IgD-negative memory B cell (primary cell): ENCODE data around the gene HOXA11. TPM values are rescaled to one million over a fixed set of nuclear protein-coding genes. Genes with fewer than 3 reads are reported as not detected.

Source experiments
- H3K27ac Mint-ChIP-seq, 3 donors: one replicate each; pipeline ENCODE4 v1.8.0; 2020 to 2022; ENCODE audit warnings: mild to moderate bottlenecking in 3 of 3, mixed read lengths in 3 of 3, moderate library complexity in 1 of 3
- H3K27me3 Mint-ChIP-seq: one replicate; pipeline ENCODE4 v1.8.0; 2021; ENCODE audit warnings: mixed read lengths
- H3K36me3 Mint-ChIP-seq: one replicate; pipeline ENCODE4 v1.8.0; 2020; ENCODE audit warnings: mild to moderate bottlenecking, mixed read lengths
- H3K4me1 Mint-ChIP-seq, 3 donors: one replicate each; pipeline ENCODE4 v1.8.0; 2020 to 2022; ENCODE audit warnings: mixed read lengths in 3 of 3, mild to moderate bottlenecking in 1 of 3
- H3K4me3 Mint-ChIP-seq, 4 donors: one replicate each; pipeline ENCODE4 v1.8.0; 2020 to 2022; ENCODE audit warnings: mild to moderate bottlenecking in 4 of 4, mixed read lengths in 4 of 4, moderate library complexity in 3 of 4
- H3K9me3 Mint-ChIP-seq, 3 donors: one replicate each; pipeline ENCODE4 v1.8.0; 2020 to 2021; ENCODE audit warnings: mixed read lengths in 3 of 3, mild to moderate bottlenecking in 1 of 3
- polyA plus RNA-seq: library from polyadenylated mRNA; unstranded; fragments of 300-500 nt; fragmentation: Illumina TruSeq; gene quantifications from one replicate; pipeline ENCODE4 v1.2.3, GENCODE V29; 2021

The HOXA11 gene
- polyA plus RNA-seq, 1 donor from 2014 or later = not detected

DNA sequence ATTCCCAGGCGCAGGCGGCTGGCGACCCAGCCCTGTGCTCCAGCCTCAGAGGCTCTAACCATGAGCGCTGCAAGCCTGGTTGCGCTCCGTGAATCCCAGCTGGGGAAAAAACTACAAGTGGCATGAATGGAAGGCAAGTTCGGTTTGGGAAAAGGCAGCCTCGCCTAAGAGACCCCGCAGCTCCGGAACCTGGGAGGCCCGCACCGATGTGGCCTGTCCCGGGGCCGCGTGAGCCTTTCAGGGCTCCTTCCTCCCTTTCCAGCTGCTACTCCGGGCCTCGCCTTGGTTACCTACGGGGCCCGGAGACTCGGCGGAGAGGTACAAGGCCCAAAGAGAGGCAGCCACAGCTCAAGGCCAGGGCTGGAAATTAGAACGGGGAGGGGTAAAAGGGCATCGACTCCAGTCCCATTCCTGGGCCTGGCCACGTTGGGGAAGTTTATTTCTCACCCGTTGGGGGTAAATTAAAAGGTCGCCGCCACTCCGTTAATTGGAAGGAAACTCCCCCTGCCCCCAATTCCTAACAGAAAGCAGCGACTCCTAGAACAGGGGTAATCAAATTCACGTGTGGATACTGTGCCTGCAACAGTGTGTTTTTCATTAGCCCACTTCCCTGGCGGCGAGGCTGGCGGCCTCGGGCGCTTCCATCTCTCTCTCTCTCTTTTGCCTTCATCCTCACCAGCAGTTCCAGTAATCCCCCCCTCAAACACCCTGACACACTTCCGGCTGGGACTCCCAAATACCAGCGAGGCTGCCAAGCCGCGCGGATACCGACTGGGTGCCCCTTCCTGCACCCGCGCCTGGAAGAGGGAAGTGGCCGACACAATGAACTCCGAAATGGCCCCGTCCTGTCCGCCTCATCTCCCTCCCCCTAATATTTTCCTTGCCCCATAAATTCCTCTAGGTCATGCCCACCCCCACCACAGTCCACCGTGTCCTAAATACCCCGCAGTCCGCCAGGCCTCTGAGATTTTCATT, 18.2 kb downstream of the HOXA11 start:
- peak overlapping the region in 2 of 4 donors; percentile 79 to 86 for H3K4me3 Mint-ChIP-seq
- peaks cover 2 to 13% (median 5%) of the 10 kb centered on the region in 3 donors for H3K4me1 Mint-ChIP-seq
- peaks cover 47% of the 10 kb centered on the region for H3K27me3 Mint-ChIP-seq
- peak overlapping the region; percentile 85 to 98 (median 93) for H3K27ac Mint-ChIP-seq
- peaks cover 3% of the 10 kb centered on the region for H3K36me3 Mint-ChIP-seq
- H3K9me3 Mint-ChIP-seq = peaks cover 0 to 10% (median 0%) of the 10 kb centered on the region in 3 donors

DNA sequence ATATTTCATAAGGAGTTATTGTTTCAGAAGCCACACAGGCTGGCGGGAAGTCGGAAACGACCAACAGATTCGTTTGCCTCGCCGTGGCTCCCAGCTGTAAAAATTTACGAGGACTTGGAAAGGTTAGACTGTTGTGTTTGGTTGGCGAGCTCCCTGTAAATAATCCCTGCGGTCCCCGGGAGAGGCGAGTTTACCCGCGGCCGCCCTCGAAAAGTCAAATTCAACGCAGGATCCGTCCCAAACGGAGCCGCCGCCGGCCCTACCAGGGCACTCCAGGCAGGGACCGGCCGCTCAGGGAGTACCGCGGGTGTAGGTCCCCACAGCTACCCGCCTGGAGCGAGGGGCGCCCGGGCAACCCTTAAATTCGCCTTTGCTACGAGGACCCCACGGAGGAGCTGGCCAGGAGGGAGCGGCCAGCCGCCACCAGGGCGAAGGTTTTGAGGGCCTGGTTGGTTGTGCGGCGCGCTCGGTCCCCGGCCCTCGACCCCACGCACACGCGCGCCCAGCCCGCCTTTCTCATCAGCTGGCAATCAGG, 19.0 kb downstream of the HOXA11 start:
- H3K9me3 Mint-ChIP-seq = peaks cover 0 to 10% (median 0%) of the 10 kb centered on the region in 3 donors
- peak overlapping the region; percentile 85 to 98 (median 98) for H3K27ac Mint-ChIP-seq
- H3K4me1 Mint-ChIP-seq = peaks cover 1 to 11% (median 3%) of the 10 kb centered on the region in 3 donors
- H3K36me3 Mint-ChIP-seq = peaks cover 1% of the 10 kb centered on the region
- H3K27me3 Mint-ChIP-seq = peaks cover 44% of the 10 kb centered on the region
- H3K4me3 Mint-ChIP-seq = peak overlapping the region in 3 of 4 donors; percentile 66 to 82 (median 70)

DNA sequence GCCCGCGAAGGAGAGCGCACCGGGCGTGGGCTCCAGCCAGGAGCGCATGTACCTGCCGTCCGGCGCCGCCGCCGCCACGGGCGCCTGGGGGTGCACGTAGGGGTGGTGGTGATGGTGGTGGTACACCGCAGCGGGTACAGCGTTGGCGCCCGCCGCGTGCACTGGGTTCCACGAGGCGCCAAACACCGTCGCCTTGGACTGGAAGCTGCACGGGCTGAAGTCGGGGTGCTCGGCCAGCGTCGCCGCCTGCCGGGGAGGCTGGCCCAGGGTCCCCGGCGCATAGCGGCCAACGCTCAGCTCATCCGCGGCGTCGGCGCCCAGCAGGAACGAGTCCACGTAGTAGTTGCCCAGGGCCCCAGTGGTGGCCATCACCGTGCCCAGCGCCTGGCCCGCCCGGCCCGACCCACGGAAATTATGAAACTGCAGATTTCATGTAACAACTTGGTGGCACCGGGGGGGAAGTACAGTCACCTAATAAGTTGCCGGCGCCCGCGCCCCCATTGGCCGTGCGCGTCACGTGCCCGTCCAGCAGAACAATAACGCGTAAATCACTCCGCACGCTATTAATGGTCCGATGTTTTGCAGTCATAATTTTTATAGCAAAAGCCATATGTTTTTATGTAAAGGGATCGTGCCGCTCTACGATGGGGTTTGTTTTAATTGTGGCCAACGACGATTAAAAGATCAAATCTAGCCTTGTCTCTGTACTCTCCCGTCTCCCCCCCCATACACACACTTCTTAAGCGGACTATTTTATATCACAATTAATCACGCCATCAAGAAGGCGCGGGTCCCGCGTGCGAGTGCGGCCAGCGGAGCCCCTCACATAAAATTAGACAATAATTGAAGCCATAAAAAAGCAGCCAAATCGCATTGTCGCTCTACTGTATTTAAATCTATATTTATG, 19.7 kb downstream of the HOXA11 start, which contains the start of gene HOXA9:
Gene HOXA9, minus strand, starts transcription at position 449 of the 907 bp plus-strand sequence. Its CDS starts 80 bp downstream, at position 369.
- H3K4me3 Mint-ChIP-seq = peak within 1 kb of the TSS; percentile 25 to 82 (median 73)
- H3K4me1 Mint-ChIP-seq = peaks cover 3 to 14% (median 4%) of the 10 kb centered on the region in 3 donors
- peak within 1 kb of the TSS; percentile 85 to 98 (median 98) for H3K27ac Mint-ChIP-seq

DNA sequence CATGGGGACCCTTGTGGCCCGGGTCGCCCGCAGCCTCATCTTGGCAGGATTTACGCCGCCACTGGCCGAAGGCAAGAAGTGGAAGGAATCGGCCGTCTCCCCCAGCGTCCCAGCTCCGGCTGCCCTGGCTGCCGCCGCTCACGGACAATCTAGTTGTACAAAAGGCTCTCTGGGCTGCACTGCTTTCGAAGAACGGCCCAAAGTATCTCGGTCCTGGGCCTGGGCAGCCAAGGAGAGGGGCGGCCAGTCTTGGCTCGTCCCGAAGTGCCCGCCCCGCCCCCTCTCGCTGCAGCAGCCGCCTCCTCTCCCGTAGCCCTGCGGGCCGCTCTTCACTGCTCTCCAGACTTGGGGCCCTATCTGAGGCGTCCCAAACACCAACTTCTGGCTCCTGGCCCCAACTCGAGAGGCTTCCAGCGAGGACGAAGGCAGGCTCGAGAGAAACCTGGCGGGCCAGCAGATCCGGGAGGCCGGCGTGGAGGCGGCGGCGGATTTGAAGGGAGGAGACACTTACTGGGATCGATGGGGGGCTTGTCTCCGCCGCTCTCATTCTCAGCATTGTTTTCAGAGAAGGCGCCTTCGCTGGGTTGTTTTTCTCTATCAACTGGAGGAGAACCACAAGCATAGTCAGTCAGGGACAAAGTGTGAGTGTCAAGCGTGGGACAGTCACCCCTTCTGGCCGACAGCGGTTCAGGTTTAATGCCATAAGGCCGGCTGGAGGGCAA, 20.5 kb downstream of the HOXA11 start:
- H3K27ac Mint-ChIP-seq = peak overlapping the region; percentile 40 to 98 (median 60)
- peaks cover 3 to 21% (median 6%) of the 10 kb centered on the region in 3 donors for H3K4me1 Mint-ChIP-seq
- peak overlapping the region in 3 of 4 donors; percentile 51 to 75 (median 71) for H3K4me3 Mint-ChIP-seq
- peaks cover 1% of the 10 kb centered on the region for H3K36me3 Mint-ChIP-seq
- peaks cover 50% of the 10 kb centered on the region for H3K27me3 Mint-ChIP-seq
- peaks cover 0 to 10% (median 0%) of the 10 kb centered on the region in 3 donors for H3K9me3 Mint-ChIP-seq

More for the DNA sequence above, 19.7 kb downstream of the HOXA11 start, which contains the start of gene HOXA9:
- H3K27me3 Mint-ChIP-seq = peaks cover 44% of the 10 kb centered on the region
- H3K36me3 Mint-ChIP-seq = peaks cover 1% of the 10 kb centered on the region
- H3K9me3 Mint-ChIP-seq = peaks cover 0 to 10% (median 0%) of the 10 kb centered on the region in 3 donors

DNA sequence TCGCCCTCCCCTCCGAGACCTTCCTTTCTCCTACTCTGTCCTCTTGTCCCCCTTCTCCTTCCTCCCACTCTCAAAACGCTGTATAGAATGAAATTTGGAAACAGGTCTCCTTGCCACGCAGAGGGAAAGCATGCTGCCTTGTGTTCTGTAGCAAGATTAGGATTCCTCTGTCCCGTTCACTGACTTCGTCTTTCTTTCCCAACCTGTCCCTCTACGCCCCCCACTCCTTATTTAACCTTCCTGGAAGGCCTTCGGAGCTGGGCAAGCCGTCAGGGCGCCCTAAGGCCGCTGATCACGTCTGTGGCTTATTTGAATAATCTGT, 21.0 kb downstream of the HOXA11 start:
- H3K36me3 Mint-ChIP-seq = peaks cover 1% of the 10 kb centered on the region
- H3K27me3 Mint-ChIP-seq = peaks cover 52% of the 10 kb centered on the region
- peaks cover 0 to 10% (median 0%) of the 10 kb centered on the region in 3 donors for H3K9me3 Mint-ChIP-seq
- peak overlapping the region in 2 of 4 donors; percentile 19 to 71 for H3K4me3 Mint-ChIP-seq
- H3K4me1 Mint-ChIP-seq = peaks cover 3 to 23% (median 6%) of the 10 kb centered on the region in 3 donors
- H3K27ac Mint-ChIP-seq = peak overlapping the region; percentile 40 to 98 (median 60)

DNA sequence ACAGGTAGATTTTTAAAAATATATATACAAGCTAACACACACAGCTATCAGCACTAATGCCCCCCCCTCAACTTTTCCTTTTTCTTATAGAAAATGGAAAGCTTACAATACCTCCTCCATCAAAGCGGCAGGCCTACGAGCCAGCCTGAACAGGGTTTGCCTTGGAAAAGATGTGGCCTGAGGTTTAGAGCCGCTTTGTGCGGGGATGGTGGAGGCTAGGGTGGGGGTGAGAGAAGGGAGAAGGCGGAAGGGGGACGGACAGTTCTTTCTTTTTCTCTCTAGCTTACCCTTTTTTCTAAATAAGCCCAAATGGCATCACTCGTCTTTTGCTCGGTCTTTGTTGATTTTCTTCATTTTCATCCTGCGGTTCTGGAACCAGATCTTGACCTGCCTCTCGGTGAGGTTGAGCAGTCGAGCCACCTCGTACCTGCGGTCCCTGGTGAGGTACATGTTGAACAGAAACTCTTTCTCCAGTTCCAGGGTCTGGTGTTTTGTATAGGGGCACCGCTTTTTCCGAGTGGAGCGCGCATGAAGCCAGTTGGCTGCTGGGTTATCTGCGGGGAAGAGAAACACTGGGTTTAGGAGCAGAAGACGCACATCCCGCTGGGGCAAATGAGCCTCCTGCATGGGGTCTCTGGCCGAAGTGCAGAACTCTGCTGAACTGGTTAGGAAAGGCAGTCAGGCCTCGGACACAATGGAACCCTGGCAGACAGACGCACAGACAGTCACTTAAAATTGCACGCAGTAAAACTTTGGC, 21.6 kb downstream of the HOXA11 start:
- H3K4me1 Mint-ChIP-seq = peaks cover 0 to 27% (median 8%) of the 10 kb centered on the region in 3 donors
- H3K4me3 Mint-ChIP-seq = peak overlapping the region in 1 of 4 donors; percentile 71
- H3K27ac Mint-ChIP-seq = peak overlapping the region; percentile 40 to 98 (median 60)
- peaks cover 51% of the 10 kb centered on the region for H3K27me3 Mint-ChIP-seq
- H3K36me3 Mint-ChIP-seq = peaks cover 1% of the 10 kb centered on the region
- H3K9me3 Mint-ChIP-seq = peaks cover 0 to 7% (median 0%) of the 10 kb centered on the region in 3 donors

DNA sequence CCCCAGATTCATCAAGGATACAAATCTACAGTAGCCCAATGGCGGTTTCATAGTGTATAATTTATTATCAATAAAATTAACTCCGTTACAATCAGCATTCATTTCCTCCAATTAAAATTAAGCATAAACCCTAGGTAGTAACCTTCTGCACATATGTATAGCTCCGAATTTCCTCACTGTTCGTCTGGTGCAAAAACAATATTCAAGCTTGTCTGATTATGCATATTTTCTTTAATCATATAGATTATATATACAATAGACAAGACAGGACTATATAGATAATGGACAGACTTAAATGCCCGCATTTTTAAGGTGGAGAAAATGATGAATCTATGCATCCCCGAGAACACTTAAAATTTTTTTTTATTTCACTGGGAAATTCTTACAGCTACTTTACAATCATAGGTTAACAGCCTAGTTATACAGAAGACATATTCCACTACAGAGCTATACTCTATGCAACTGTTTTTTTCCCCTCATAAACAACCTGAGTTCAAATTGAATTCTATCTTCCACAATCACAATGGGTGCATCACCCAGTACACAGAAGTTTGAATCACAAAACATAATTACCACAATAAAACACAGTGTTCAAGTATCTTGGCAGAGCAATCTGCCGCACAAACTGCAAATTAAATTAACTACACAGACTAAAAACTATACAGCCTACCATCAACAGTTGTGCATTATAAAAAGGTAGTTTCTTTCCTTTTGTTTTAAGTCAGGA, 22.3 kb downstream of the HOXA11 start:
- H3K4me3 Mint-ChIP-seq = peak overlapping the region in 1 of 4 donors; percentile 71
- H3K9me3 Mint-ChIP-seq = peaks cover 0 to 11% (median 0%) of the 10 kb centered on the region in 3 donors
- peaks cover 52% of the 10 kb centered on the region for H3K27me3 Mint-ChIP-seq
- H3K36me3 Mint-ChIP-seq = peaks cover 1% of the 10 kb centered on the region
- peak overlapping the region; percentile 40 to 98 (median 54) for H3K27ac Mint-ChIP-seq
- H3K4me1 Mint-ChIP-seq = peaks cover 2 to 35% (median 10%) of the 10 kb centered on the region in 3 donors

DNA sequence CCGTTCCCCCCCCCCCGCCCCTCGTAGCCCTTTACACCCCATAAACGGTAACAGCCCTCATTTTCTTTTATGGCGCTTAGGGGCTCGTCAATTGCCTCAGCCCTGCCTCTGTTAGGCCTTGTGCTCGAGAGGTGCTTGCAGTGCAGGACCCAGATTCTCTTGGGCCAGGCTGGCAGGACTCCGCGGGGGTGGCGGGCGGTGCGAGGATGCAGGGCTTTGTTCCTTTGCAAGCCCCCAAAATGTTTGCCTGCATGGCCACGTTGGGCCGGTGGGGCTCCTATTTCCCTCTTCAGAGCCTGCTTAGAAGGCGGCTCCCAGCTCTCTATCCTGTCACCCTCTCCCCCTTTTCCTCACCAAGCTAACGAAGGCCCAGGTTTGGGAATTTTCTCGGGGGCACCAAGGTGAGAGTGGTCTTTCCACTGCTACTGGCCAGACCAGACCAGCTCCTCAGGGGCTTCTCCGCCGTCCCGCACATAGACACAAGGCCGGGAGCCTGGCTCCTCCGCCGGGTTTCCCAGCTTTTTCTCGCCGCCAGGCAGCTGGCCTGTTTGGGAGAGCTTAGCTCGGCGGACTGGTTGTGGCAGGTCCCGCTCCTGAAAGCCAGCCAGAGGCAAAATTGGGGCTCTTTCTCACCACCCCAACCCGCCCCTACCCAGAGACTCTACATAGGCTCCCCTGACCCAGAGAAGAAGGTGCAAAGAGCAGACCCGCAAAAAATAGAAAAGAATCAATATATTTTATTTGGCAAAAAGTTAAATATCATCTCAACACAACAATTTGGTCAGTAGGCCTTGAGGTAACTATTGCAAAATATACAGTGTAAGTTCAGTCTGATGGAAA, 23.1 kb downstream of the HOXA11 start:
- Mint-ChIP-seq H3K9me3 (peaks cover 0 to 14% (median 0%) of the 10 kb centered on the region in 3 donors), H3K27ac (peak overlapping the region in 2 of 3 donors; percentile 39 to 98), H3K36me3 (peaks cover 1% of the 10 kb centered on the region), H3K4me1 (peaks cover 3 to 35% (median 10%) of the 10 kb centered on the region in 3 donors), H3K27me3 (peaks cover 51% of the 10 kb centered on the region), H3K4me3 (peak overlapping the region in 2 of 4 donors; percentile 70 to 71)

DNA sequence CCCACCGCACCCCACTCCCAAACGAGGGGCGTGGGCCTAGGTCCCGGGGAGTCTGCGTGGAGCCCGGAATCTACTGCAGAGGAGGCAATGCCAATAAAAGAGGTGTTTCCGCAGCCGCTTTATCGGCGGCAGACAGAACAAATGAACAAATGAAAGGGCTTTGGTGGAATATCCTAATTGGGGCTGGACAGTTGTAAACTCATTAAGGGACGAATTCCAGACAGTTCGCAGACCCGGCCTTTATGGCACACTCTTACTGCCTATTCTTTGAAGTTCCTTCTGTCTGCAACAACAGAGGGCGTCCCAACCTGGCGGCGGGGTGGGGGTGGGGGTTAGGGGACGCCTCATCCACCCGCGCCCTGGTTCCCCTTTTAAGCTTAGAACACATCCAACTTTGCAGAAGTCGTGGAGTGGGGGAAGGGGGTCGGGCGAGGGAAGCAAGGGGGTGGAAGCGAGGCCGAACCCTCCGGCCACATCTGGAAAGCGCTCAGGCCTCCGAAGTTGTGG, 23.8 kb downstream of the HOXA11 start:
- H3K4me3 Mint-ChIP-seq = peak overlapping the region; percentile 77 to 94 (median 90)
- H3K27me3 Mint-ChIP-seq = peaks cover 55% of the 10 kb centered on the region
- peaks cover 0 to 14% (median 0%) of the 10 kb centered on the region in 3 donors for H3K9me3 Mint-ChIP-seq
- H3K36me3 Mint-ChIP-seq = peaks cover 1% of the 10 kb centered on the region
- H3K27ac Mint-ChIP-seq = peak overlapping the region; percentile 92 to 98 (median 93)
- peaks cover 3 to 35% (median 10%) of the 10 kb centered on the region in 3 donors for H3K4me1 Mint-ChIP-seq

DNA sequence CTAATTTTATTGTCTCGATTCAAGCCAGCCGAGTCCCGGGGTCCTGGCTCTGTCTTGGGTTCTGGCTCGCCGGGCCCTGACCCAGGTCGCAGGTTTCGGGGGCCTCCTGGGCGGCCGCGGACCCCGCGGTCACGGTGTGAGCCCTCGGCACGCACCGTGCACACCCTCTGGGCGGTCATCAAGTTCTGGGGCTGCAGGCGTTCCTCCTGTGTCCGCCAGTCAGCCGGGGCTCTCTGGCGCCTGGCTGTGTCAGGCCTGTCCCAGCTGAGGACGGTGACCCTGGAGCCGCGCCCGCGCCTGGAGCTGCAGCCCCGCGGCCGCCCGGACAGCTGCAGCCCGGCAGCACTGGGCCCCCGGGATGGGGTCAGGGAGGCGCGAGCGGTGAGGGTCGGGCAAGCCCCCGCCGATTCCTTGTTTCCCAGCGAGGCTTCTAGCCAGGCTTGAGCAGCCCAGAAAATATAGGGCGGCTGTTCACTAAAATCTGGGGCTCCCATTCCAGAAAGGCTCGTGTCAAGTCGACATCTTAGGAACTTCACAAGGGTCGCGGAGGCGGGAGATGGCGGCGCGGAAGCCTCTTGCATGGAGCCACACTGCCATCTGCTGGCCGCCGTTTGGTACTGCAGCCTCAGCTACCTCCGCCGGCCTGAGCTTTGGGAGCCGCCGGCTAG, 24.4 kb downstream of the HOXA11 start:
- Mint-ChIP-seq H3K27me3 (peaks cover 55% of the 10 kb centered on the region), H3K36me3 (peaks cover 1% of the 10 kb centered on the region), H3K27ac (peak overlapping the region; percentile 92 to 98 (median 93)), H3K9me3 (peaks cover 0 to 10% (median 0%) of the 10 kb centered on the region in 3 donors), H3K4me3 (peak overlapping the region; percentile 77 to 94 (median 90)), H3K4me1 (peaks cover 4 to 35% (median 10%) of the 10 kb centered on the region in 3 donors)

DNA sequence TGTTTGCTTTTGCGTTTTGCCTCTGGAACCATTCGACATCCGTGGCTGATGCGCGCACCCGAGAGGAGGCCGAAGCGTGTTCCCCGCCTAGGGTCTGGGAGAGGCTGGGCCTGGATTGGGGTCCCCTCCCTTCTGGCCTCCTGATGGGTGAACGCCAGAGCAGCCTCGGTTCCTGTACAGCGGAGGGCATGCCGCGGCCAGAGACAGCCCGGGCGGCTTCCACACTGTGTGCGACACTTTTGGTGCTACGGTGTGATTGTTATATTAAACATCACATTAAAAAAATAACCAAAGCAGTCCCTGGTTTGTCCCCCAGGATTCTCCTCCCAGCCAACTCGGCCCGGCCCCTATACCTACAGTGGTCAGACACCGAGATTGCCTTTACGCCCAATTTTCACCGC, 24.9 kb downstream of the HOXA11 start:
- Mint-ChIP-seq H3K36me3 (peaks cover 1% of the 10 kb centered on the region), H3K9me3 (peaks cover 0 to 13% (median 1%) of the 10 kb centered on the region in 3 donors), H3K4me1 (peaks cover 6 to 39% (median 10%) of the 10 kb centered on the region in 3 donors), H3K4me3 (peak overlapping the region; percentile 73 to 94 (median 88)), H3K27ac (peak overlapping the region; percentile 84 to 98 (median 92)), H3K27me3 (peaks cover 58% of the 10 kb centered on the region)
